K562 (cell line): ENCODE results near the gene SYK.

Experiments
- GATAD2B ChIP-seq: fragments of 450-650 bp; IDR thresholded peaks from 2 replicates; pipeline ENCODE4 v1.6.1; 2017; ENCODE audit warnings: mild to moderate bottlenecking, borderline replicate concordance
- HNRNPK ChIP-seq: fragments of 200-400 bp; formaldehyde crosslinking; IDR thresholded peaks from one replicate; pipeline ENCODE4 v1.6.1; 2018; ENCODE audit warnings: mild to moderate bottlenecking, low read depth, low read length; ENCODE audit not compliant: poor library complexity, severe bottlenecking
- POLR2AphosphoS5 ChIP-seq: IDR thresholded peaks from 2 replicates; pipeline ENCODE4 v1.6.1; 2011; ENCODE audit warnings: mild to moderate bottlenecking, low read depth, low read length, moderate library complexity; ENCODE audit not compliant: control insufficient read depth, insufficient read depth
- TF ChIP-seq, protein P1 (sequence below), 3 experiments: IDR thresholded peaks in 2 of 3; conservative IDR thresholded peaks in 1 of 3; 2 replicates each; pipeline ENCODE4 v1.5.1; 2011 to 2012; ENCODE audit warnings: low read length in 3 of 3, mild to moderate bottlenecking in 3 of 3, control low read depth in 2 of 3, improper control_type of control experiment in 1 of 3, inconsistent platforms in 1 of 3, low read depth in 1 of 3, mixed read lengths in 1 of 3, moderate library complexity in 1 of 3; ENCODE audit not compliant: insufficient read depth in 2 of 3
- TF ChIP-seq, protein P2 (sequence below), 2 experiments: fragments of 450-650 bp; formaldehyde crosslinking in 1 of 2; IDR thresholded peaks; 2 replicates each; pipeline versions ENCODE4 v1.4.0 to v1.6.1; 2014 to 2020; ENCODE audit warnings: mild to moderate bottlenecking in 2 of 2, borderline replicate concordance in 1 of 2, low read depth in 1 of 2

GRCh38 chr9:90818279-90818678, 16.7 kb downstream of the SYK start:
- TF ChIP-seq HNRNPK (no peak), GATAD2B (no peak), POLR2AphosphoS5 (no peak)
- TF ChIP-seq, protein P1, sequence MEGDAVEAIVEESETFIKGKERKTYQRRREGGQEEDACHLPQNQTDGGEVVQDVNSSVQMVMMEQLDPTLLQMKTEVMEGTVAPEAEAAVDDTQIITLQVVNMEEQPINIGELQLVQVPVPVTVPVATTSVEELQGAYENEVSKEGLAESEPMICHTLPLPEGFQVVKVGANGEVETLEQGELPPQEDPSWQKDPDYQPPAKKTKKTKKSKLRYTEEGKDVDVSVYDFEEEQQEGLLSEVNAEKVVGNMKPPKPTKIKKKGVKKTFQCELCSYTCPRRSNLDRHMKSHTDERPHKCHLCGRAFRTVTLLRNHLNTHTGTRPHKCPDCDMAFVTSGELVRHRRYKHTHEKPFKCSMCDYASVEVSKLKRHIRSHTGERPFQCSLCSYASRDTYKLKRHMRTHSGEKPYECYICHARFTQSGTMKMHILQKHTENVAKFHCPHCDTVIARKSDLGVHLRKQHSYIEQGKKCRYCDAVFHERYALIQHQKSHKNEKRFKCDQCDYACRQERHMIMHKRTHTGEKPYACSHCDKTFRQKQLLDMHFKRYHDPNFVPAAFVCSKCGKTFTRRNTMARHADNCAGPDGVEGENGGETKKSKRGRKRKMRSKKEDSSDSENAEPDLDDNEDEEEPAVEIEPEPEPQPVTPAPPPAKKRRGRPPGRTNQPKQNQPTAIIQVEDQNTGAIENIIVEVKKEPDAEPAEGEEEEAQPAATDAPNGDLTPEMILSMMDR (IDR thresholded peaks at IDR 0.05 in 2 of 3, conservative IDR thresholded peaks at IDR 0.05 in 1 of 3; ENCODE audit: insufficient read depth in 2 of 3, low read depth in 1 of 3, low read length in 3 of 3) = no peak
- TF ChIP-seq, protein P2, sequence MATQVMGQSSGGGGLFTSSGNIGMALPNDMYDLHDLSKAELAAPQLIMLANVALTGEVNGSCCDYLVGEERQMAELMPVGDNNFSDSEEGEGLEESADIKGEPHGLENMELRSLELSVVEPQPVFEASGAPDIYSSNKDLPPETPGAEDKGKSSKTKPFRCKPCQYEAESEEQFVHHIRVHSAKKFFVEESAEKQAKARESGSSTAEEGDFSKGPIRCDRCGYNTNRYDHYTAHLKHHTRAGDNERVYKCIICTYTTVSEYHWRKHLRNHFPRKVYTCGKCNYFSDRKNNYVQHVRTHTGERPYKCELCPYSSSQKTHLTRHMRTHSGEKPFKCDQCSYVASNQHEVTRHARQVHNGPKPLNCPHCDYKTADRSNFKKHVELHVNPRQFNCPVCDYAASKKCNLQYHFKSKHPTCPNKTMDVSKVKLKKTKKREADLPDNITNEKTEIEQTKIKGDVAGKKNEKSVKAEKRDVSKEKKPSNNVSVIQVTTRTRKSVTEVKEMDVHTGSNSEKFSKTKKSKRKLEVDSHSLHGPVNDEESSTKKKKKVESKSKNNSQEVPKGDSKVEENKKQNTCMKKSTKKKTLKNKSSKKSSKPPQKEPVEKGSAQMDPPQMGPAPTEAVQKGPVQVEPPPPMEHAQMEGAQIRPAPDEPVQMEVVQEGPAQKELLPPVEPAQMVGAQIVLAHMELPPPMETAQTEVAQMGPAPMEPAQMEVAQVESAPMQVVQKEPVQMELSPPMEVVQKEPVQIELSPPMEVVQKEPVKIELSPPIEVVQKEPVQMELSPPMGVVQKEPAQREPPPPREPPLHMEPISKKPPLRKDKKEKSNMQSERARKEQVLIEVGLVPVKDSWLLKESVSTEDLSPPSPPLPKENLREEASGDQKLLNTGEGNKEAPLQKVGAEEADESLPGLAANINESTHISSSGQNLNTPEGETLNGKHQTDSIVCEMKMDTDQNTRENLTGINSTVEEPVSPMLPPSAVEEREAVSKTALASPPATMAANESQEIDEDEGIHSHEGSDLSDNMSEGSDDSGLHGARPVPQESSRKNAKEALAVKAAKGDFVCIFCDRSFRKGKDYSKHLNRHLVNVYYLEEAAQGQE (IDR thresholded peaks at IDR 0.05; ENCODE audit: borderline replicate concordance) = no peak
- TF ChIP-seq, protein P2 (CRISPR knock-in tag; IDR thresholded peaks at IDR 0.05; ENCODE audit: low read depth) = no peak
